ENCODE results near the gene MATCAP1. TPM values are rescaled to one million over a fixed set of nuclear protein-coding genes. Genes with fewer than 3 reads are reported as not detected.

Gene MATCAP1
- total RNA-seq, 1 experiment from 2014 or later, result 33.9 TPM

- POLR2A ChIA-PET (ENCODE audit: low non-redundant PET), result interaction anchor here (0.6 kb wide), 1 partner anchor 259 kb away, joined by 3 read pairs; no protein-coding TSS in a partner anchor
- no peaks in the 10 kb centered on the region for H3K9me3 ChIP-seq (ENCODE audit: low read depth, low read length, poor library complexity, severe bottlenecking)
- no peak for TF ChIP-seq CTCF (conservative IDR thresholded peaks at IDR 0.05; ENCODE audit: low read depth, low read length)
- no peak for TF ChIP-seq EZH2 (IDR thresholded peaks at IDR 0.05; ENCODE audit: borderline replicate concordance, low read depth, low read length, poor library complexity, severe bottlenecking)
- H3K27me3 ChIP-seq (replicated peaks; ENCODE audit: insufficient read depth, low read depth, low read length, poor library complexity), result no peaks in the 10 kb centered on the region
- no peak overlapping the region for H3K4me3 ChIP-seq (ENCODE audit: low read depth, low read length, poor library complexity, severe bottlenecking)
- CTCF ChIA-PET, result no interaction called here
- DNase-seq (ENCODE audit: low spot score), result no peak
- H3K4me1 ChIP-seq (ENCODE audit: insufficient read depth, low read length, poor library complexity, severe bottlenecking), result no peaks in the 10 kb centered on the region
- intact Hi-C loops (cut with micrococcal nuclease; ENCODE audit: unreplicated experiment), result no loop called here
- no TSS peak for BruUV-seq (replicated peaks)
- H3K36me3 ChIP-seq (ENCODE audit: insufficient read depth, low read length, poor library complexity, severe bottlenecking), result no peaks in the 10 kb centered on the region
- H3K27ac ChIP-seq (ENCODE audit: low read depth, low read length, poor library complexity, severe bottlenecking), result no peak overlapping the region
These were observed 26.5 kb upstream of the MATCAP1 start for GRCh38 chr16:67210069-67210937.

GRCh38 chr16:67209565-67209964, 25.8 kb upstream of the MATCAP1 start:
- H3K4me1 ChIP-seq (ENCODE audit: insufficient read depth, low read length, poor library complexity, severe bottlenecking), result no peaks in the 10 kb centered on the region
- H3K27ac ChIP-seq (ENCODE audit: low read depth, low read length, poor library complexity, severe bottlenecking), result no peak overlapping the region
- no peaks in the 10 kb centered on the region for H3K9me3 ChIP-seq (ENCODE audit: low read depth, low read length, poor library complexity, severe bottlenecking)
- DNase-seq (ENCODE audit: low spot score), result no peak
- H3K36me3 ChIP-seq (ENCODE audit: insufficient read depth, low read length, poor library complexity, severe bottlenecking), result no peaks in the 10 kb centered on the region
- H3K27me3 ChIP-seq (replicated peaks; ENCODE audit: insufficient read depth, low read depth, low read length, poor library complexity), result no peaks in the 10 kb centered on the region
- ChIA-PET POLR2A (ENCODE audit: low non-redundant PET) (no interaction called here), CTCF (no interaction called here)
- BruUV-seq (replicated peaks), result no TSS peak
- H3K4me3 ChIP-seq (ENCODE audit: low read depth, low read length, poor library complexity, severe bottlenecking), result no peak overlapping the region
- TF ChIP-seq EZH2 (IDR thresholded peaks at IDR 0.05; ENCODE audit: borderline replicate concordance, low read depth, low read length, poor library complexity, severe bottlenecking) (no peak), CTCF (conservative IDR thresholded peaks at IDR 0.05; ENCODE audit: low read depth, low read length) (no peak)
- intact Hi-C loops (cut with micrococcal nuclease; ENCODE audit: unreplicated experiment), result no loop called here

- intact Hi-C loops (cut with micrococcal nuclease; ENCODE audit: unreplicated experiment), result no loop called here
- H3K4me3 ChIP-seq (ENCODE audit: low read depth, low read length, poor library complexity, severe bottlenecking), result no peak overlapping the region
- H3K36me3 ChIP-seq (ENCODE audit: insufficient read depth, low read length, poor library complexity, severe bottlenecking), result peaks cover 3% of the 10 kb centered on the region
- DNase-seq (ENCODE audit: low spot score), result no peak
- H3K27ac ChIP-seq (ENCODE audit: low read depth, low read length, poor library complexity, severe bottlenecking), result no peak overlapping the region
- no peaks in the 10 kb centered on the region for H3K27me3 ChIP-seq (replicated peaks; ENCODE audit: insufficient read depth, low read depth, low read length, poor library complexity)
- POLR2A ChIA-PET (ENCODE audit: low non-redundant PET), result no interaction called here
- no peaks in the 10 kb centered on the region for H3K9me3 ChIP-seq (ENCODE audit: low read depth, low read length, poor library complexity, severe bottlenecking)
- no TSS peak for BruUV-seq (replicated peaks)
- no peaks in the 10 kb centered on the region for H3K4me1 ChIP-seq (ENCODE audit: insufficient read depth, low read length, poor library complexity, severe bottlenecking)
- TF ChIP-seq CTCF (conservative IDR thresholded peaks at IDR 0.05; ENCODE audit: low read depth, low read length) (no peak), EZH2 (IDR thresholded peaks at IDR 0.05; ENCODE audit: borderline replicate concordance, low read depth, low read length, poor library complexity, severe bottlenecking) (no peak)
- CTCF ChIA-PET, result interaction anchor here (0.6 kb wide), 1 partner anchor 19 kb away, joined by 3 read pairs; no protein-coding TSS in a partner anchor
These were observed 24.6 kb upstream of the MATCAP1 start for GRCh38 chr16:67208154-67208896.
